ENCODE results near the gene DOHH.

DOHH gene, protein sequence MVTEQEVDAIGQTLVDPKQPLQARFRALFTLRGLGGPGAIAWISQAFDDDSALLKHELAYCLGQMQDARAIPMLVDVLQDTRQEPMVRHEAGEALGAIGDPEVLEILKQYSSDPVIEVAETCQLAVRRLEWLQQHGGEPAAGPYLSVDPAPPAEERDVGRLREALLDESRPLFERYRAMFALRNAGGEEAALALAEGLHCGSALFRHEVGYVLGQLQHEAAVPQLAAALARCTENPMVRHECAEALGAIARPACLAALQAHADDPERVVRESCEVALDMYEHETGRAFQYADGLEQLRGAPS

GRCh38 chr19:3500429-3501101, at the start of gene DOHH:
DOHH (minus strand) TSS chr19:3500674; CDS start chr19:3496814, 3,860 bp downstream.
- peak; percentile 87 to 95 for DNase-seq

DNA sequence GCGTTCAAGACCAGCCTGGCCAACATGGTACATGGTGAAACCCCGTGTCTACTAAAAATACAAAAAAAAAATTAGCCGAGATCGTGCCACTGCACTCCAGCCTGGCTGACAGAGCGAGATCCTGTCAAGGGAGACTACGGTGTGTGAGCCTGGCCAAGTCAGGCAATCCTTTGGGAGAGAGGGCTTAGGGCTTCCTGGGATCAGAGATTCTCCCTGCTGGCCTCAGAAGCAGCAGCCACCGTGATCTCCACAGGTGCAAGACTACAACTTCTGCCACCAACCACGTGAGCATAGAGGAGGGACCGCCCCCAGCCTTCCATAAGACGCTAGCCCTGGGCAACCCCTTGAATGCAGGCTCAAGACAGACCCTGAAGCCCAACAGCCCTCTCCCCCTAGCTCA, 49.3 kb upstream of the DOHH start:
- no peak for DNase-seq

- no peak for DNase-seq
These were observed 48.1 kb upstream of the DOHH start for GRCh38 chr19:3548606-3549005.

DNA sequence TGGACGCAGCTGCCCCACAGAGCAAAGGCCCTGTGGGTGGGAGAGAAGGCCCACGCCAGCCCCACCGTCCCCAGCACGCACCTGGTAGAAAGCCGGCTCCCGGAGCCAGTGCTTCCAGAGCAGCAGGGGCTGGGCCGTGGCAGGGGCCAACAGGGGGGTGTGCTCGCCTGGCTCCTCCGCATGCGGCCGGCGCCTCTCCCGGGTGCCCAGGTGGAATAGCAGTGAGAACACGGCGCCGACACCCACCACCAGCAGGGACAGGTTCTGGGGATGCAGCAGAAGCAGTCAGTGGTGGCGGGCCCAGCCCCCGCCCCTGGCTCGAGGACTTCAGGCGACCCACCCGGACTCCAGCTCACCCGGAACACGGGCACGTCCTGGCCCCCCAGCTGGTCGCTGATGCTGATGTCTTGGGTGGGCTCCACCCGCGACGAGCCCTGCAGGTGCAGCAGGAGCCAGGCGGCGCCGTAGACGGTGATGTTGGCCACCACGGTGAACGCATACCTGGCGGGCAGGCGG, 47.4 kb upstream of the DOHH start:
- DNase-seq: no peak

GRCh38 chr19:3547301-3547731, 46.8 kb upstream of the DOHH start:
- DNase-seq: no peak

DNA sequence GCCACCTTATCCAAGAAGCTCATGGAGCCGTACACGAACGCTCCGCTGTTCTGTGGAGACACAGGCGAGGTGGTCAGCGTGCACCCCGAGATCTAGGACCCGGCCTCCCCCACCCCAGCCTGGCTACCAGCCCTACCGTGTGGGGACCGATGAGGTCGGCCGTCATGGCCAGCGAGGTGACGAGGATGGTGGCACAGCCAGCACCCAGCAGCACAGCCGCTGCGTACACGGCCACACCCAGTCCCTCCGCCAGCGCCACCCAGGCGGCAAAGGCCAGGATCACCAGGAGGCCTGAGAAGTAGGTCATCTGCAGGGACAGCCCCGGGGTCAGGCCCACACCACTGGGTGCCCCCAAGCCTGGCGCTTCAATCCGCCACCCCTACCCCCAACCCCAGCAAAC, 45.6 kb upstream of the DOHH start:
- no peak for DNase-seq

GRCh38 chr19:3545669-3546034, 45.2 kb upstream of the DOHH start:
- no peak for DNase-seq

- peak in 1 of 2 experiments; percentile 50 for DNase-seq
These were observed 44.5 kb upstream of the DOHH start for GRCh38 chr19:3544742-3545668.

DNA sequence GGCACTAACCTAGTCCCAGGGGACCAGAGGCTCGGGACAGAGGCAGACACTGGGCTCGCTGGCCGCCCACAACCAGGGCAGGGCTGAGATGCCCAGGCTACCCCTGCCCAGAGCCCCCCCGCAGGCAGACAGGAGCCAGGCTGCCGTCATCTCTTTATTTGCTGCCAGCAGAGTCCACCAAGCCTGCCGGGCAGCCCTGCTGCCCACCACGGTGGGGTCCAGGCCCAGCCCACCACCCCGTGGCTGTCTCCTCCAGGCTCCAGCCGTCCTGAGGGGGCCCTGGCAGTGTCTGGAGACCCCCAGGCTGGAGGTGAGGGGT, 43.5 kb upstream of the DOHH start:
- no peak for DNase-seq

DNA sequence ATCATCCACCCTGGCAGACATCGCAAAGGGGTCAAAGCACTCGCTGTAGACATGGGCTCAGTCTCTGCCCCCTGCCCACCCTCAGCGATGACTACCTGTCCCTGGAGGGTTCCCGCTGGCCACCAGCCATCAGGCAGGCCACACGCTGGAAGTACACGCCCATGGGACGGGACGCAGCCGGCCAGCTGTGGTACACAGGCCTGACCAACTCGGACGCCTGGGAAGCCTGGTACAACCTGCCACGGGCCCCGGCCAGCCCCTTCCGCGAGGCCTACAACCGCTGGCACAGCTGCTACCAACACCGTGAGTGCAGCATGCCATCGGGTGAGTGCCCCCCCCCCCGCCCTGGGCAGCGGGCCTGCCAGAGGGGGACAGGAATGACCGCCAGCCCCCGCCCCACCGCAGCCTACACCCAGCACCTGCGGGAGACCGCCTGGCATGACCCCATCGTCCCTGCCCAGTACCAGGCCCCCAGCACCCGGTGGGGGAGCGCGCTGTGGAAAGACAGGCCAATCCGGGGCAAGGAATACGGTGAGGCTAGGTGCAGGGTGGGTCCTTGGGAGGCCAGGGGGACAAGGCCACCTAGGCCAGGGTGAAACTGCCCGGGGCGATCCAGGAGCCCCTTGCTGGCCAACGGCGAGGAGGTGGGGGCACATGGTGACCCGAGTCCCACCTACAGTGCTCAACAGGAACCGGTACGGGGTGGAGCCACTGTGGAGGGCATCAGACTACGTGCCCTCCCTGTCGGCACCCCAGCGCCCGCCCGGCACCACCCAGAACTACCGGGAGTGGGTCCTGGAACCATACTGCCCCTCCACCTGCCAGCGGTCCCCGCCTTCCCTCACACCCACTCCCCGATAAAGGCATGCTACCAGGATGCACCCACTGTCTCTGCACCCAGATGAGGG, 42.9 kb upstream of the DOHH start:
- no peak for DNase-seq

DNA sequence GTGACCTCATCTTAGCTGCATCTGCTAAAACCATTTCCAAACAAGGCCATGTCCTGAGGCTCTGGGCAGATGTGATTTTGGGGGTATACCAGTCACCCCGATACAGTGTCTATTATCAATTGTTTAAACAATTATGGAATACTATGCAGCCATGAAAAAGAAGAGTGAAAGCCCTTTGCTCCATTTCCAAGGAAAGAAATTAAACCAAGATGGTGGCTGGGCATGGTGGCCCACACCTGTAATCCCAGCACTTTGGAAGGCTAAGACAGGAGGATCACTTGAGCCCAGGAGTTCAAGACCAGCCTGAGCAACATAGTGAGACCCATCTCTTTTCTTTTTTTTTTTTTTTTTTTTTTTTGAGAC, 39.3 kb upstream of the DOHH start:
- no peak for DNase-seq

DNA sequence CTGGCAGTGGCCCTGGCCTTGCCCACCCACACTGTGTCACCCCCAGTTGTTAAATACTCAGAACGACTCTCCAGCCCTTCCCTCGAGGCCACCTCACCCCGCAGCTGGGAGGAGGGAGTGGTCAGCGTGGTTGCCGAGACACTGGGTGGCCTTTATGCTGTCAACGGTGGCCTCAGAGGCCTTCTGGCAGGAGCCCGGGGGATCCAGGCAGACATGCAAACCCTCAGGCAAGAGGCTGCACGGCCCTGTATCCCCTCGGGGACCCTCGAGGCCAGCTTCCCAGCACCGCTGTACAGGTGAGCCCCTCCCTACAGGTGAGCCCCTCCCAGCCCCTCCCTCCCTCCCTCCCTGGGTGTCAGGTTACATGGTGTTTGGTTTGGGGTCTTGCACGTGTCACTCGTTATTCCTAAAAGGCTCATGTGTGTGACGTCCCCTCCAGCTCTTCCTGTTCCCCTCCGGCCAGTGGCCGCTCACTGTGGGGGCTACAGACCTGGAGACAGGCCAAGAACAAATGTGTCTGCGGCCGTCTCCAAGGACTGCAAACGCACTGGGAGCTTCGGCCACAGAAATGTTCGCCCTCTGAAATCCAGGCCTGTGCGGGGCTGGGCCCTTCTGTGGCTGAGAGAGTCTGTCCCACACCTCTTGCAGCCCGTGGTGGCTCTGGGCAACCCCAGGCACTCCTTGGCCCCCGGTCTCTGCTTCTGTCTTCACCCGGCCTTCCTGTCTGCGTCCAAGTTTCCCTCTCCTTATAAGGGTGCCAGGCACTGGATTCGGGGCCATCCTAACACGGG, 38.7 kb upstream of the DOHH start, which contains the start of gene TEKTIP1:
TEKTIP1 (plus strand) TSS at position 210 of the 791 bp plus-strand sequence; CDS start at position 214, 4 bp downstream.
- DNase-seq: peak in 1 of 2 experiments; percentile 14

DNA sequence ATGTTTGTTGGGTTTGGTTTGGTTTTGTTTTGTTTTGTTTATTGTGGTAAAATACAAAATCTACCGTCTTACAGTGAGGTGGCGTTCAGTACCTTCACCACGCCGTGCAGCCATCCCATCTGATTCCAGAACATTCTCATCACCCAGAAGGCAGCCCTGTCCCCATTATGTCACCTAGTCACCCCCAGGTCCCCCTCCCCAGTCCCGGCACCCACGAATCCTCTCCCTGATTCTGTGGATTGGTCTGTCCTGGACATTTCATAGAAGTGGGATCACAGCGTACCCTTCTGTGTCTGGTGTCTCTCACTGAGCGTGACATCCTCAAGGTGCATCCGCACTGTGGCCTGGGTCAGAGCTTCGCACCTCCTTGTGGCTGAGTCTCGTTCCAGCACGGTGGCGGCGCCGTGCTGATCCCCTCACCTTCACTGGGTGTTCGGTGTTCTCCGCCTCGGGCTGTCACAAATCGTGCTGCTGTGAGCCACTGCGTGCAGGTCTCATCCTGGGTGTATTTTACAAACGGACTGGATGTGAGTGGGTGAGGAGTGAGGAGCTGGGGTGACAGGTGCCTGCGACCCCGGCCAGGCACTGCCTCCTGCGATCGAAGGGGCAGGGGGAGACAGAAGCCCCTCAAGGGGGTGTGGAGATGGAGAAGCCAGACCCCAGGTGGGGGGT, 37.9 kb upstream of the DOHH start:
- no peak for DNase-seq

DNA sequence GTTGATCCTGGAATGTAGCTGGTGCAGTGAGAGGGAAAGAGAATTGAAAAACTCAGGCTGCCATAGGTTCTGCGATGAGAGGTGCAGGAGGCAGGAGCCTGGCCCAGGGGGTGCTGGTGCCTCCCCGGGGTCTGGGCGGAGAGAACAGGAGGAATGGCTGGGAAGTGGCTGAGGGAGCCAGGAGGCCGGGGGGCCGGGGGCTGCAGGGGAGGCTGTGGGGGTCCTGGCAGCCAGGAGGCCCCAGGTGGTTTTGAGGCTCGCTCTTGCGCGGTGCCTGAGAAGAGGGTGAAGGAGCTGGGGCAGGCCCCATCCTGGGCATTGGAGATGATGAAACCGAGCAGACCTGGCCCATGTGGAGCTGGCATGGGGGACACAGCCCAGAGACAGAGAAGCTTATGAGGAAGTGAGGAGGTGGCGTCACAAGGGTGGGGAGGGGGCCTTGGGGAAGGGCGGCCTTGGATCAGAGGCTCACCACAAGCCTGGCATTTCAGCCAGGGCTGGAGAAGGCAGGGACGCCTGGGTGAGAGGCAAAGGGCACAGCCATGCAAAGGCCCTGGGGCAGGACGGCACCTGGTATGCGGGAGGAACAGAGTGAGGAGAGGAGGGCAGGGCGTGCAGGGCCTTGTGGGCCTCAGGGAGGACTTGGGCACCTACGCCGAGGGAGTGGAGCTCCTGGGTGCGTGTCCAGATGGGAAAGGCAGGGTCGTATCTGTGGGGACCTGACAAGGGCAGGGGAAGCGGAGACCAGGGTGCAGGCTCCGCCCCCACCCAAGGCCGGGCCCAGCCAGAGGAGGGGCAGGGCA, 37.2 kb upstream of the DOHH start:
- DNase-seq: no peak

DNA sequence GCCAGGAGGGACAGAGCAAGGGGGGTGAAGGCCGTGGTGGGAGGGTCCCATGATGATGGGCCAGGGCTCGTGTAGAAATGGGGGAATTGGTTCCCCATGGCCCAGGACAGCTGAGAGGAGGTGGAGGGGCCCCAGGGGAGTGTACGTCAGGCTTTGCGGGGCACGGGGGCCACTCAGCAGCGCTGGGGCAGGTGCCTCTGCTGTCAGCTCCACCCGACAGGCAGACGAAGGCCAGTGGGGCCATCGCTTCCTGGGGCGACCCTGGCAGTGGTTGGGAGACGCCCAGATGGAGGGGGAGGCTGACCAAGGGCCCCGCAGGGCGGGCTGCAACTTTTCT, 36.6 kb upstream of the DOHH start:
- DNase-seq: no peak

DNA sequence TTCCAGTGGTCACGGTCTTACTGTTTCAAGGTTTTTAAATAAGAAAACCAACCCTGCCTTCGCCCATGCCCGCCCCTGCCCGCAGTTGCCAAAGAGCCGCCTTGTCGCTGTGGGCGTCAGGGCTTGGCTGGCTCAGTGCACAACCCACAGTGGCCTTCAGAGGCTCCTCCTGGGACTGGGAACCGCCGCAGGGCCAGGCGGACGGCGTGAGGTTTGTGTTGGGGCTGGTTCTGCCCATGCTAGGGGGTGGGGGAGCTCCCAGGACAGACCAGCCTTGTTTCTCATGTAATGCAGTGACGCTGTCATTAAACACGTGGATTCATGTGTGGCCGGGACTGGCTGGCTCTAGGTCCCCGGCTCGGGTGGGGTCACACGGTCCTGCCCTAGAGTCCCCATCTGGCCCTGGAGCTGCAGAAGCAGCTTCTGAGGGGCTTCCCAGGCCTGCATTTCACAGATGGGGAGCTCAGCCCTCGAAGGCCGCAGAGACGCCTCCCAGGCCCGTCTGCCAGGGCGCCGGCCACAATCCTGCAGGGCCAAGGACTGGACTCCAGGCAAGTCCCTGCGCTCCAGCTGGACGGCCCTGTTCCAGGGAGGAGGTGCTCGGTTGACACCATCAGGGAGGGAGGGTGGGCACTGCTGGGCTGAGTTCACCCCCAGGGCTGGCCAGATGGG, 36.1 kb upstream of the DOHH start:
- no peak for DNase-seq

DNA sequence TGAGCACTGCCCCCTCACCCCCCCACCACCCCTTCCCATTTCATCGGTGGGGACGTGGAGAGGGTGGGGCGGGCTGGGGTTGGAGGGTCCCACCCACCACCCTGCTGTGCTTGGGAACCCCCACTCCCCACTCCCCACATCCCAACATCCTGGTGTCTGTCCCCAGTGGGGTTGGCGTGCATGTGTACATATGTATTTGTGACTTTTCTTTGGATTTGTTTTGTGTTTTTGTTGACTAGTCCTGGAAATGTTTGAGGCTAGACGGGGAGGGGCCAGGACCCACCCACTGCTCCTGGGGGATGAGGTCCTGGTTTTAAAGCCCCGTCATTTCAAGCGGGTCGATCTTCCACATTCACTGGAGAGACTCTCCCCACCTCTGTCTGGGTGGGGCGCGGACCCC, 35.5 kb upstream of the DOHH start:
- no peak for DNase-seq

- no peak for DNase-seq
These were observed 35.1 kb upstream of the DOHH start for GRCh38 chr19:3535563-3535965.

DNA sequence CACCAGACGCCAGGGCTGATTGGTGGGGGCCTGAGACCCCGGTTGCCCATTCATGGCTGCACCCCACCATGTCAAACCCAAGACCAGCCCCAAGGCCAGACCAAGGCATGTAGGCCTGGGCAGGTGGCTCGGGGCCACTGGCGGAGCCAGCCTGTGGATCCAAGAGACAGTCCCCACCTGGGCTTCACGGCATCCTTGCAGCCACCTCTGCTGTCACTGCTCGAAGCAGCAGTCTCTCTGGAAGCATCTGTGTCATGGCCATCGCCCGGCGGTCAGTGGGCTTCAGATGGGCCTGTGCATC, 34.7 kb upstream of the DOHH start:
- DNase-seq: no peak

Data from SW 1271 (cell line).